ENCODE data around the gene NFIA.

Gene NFIA

GRCh38 chr1:61160526-61160925 is 78.2 kb downstream of the NFIA start:
- DNase-seq, result no peak

GRCh38 chr1:61162520-61163258 is 80.3 kb downstream of the NFIA start:
- no peak for DNase-seq

- no peak for DNase-seq
Measured at GRCh38 chr1:61163355-61163754, 81.0 kb downstream of the NFIA start.

GRCh38 chr1:61165402-61165801 is 83.0 kb downstream of the NFIA start:
- no peak for DNase-seq

- DNase-seq, result no peak
Measured at GRCh38 chr1:61167309-61167708, 84.9 kb downstream of the NFIA start.

GRCh38 chr1:61169045-61169444 is 86.7 kb downstream of the NFIA start:
- no peak for DNase-seq

GRCh38 chr1:61169634-61170033 is 87.3 kb downstream of the NFIA start:
- DNase-seq, result no peak

GRCh38 chr1:61170328-61171238 is 88.2 kb downstream of the NFIA start:
- DNase-seq, result no peak

DNA sequence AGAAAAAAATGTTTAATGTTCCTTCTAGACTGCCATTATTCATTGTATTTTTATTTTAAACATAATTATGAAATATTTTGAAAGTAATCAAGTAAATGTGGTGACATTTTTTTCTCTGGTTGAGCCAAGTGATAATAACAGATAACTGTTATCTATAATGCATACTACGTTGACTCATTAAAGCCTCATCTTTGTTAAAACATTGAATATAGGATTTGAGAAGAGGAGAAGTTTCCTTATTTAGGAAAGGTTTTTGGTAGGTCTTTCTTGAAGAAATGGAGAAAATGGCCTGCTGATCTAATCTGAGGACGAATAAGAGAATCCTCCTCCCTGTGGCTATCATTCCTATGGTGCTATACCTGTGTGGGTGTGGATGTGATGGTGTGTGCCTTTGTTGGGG is 89.0 kb downstream of the NFIA start:
- DNase-seq, result no peak

GRCh38 chr1:61171974-61172373 is 89.6 kb downstream of the NFIA start:
- DNase-seq, result no peak

DNA sequence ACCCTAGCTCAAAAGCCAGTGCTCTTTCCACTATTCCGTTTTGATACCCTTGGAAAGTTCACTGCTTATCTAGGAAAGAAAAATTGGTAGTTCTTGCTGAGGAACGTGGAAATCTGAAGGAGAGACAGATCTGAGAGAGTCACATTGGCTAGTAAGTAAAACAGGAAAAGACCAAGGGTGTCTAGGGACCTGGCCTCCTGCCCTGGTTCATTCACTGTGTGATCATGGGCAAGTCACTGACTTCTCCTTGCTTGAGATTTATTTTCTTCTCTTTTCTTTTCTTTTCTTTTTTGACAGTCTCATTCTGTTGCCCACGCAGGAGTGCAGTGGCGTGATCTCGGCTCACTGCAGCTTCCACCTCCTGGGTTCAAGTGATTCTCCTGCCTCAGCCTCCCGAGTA is 90.8 kb downstream of the NFIA start:
- no peak for DNase-seq

GRCh38 chr1:61174060-61174795 is 91.9 kb downstream of the NFIA start:
- no peak for DNase-seq

DNA sequence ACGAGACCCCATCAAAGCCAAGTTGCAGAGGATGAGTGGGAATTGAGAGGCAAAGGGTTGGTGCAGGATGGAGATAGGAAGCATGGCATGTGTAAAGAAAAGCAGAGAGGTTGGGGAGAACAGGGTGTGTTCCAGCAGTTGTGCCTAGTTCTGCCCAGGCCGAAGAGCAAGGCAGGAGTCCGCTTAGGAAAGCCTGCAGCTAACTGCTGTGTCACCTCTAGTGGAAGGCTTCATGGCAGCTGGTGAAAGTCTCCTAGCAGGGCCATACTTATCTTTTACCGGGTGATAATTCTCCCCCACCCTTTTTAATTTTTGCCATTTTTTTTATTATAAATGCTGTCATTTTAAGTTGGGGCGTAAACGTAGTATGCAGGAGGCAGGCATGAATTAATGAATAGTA is 93.6 kb downstream of the NFIA start:
- DNase-seq, result no peak

- no peak for DNase-seq
Measured at GRCh38 chr1:61181067-61182038, 99.0 kb downstream of the NFIA start.

GRCh38 chr1:61182049-61182448 is 99.7 kb downstream of the NFIA start:
- no peak for DNase-seq

GRCh38 chr1:61182480-61182879 is 100.1 kb downstream of the NFIA start:
- no peak for DNase-seq

DNA sequence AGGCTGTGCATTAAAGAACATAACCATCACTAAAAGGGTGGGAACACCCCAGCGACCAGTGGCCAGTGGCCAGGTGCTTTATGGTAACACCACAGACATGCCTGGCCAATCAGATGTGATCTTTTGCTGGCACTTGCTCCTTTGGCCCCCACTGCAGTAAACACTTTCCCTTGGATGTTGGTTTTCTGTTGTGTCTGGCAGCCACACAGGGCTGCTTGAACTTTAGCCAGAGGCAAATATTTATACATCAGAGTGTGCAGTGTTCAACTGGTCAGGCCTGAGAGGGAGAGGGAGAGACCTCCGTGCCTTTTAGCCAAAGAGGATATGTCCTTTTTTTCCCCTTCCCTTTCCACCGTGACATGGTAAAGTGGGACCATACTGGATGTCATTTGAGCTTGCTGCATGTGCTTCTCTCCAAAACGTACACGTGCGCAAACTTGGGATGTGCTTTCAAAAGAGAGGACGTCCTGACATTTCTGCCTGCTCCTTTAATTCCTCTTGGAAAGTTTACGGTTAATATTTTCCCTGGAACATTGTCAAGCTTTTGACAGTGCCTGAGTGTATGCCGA is 101.2 kb downstream of the NFIA start:
- no peak for DNase-seq

GRCh38 chr1:61184040-61184713 is 101.8 kb downstream of the NFIA start:
- DNase-seq, result no peak

GRCh38 chr1:61184714-61185106 is 102.3 kb downstream of the NFIA start:
- DNase-seq, result no peak

DNA sequence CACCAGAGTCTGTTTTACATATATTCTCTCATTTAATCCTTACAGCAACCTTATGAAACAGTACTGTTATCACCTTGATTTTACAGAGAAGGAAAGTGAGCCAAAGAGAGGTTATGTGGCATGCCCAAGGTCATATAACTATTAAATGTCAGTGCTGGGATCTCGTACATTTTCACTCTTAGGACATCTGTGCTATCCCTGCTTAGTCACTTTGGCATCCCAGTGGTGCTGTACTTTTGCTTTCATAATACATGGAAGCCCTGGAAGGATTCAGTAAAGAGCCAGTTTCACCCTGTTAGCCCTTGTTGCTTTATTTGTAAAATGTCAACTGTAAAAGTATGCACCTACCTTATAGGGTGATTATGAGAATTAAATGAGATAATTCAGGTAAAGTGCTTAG is 104.4 kb downstream of the NFIA start:
- DNase-seq, result no peak

DNA sequence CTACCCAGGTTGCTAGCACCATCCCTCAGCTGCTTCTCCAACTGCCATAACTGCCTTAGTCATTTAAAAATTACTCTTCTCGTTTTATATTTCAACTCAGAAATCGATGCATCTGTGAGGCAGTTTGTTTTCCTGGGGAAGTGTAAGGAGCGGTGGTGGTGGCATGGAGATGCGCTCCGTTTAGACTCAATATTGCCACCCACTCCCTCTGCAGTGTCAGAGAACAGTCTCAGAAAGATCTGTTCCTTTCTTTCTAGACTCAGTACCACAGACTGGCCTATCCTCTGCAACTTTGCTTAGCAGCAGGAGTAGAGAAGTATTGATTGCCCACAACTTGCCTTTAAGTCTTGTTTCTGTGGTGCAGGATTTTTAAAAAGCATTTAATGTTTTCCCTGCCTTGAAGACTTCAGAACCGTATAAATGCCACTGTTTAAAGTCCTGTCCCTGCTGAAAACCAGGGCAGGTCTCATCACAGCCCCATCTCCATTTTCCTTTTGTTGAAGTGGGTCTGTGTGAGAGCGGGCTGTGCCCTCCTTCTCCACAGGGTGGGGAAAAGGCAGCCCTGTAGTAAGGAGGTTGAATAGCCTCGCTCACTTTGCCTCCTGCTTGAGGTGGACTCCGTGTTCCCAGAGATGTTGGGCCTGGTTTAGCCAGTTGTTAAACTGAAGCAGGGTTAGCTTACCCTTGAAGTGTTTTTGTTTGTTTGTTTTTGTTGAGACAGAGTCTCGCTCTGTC is 105.2 kb downstream of the NFIA start:
- DNase-seq, result no peak
